NCI-H2196 treated with DMSO at 0.1 percent for 48 hours (cell line): Measurements from ENCODE around the gene FBXO31.

Source experiments
- DNase-seq: peaks from one replicate; lab custom pipeline; 2025; ENCODE audit not compliant: unreplicated experiment; lab: John Stamatoyannopoulos, UW

Gene FBXO31

DNA sequence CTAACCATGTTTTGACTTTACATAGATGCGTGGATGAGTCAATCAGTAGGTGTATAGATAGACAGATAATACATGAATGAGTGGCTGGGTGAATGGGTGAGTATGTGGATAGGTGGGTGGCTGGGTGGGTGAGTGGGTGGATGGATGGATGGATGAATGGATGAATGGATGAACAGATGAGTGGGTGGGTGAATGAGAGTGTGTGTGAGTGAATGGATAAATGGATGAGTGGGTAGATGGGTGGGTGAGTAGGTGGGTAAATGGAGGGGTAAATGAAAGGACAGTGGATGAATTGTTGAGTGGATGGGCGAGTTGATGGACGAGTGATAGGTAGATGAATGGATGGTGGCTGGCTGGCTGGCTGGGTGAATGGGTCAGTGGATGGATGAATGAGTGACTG lies 89.6 kb downstream of the FBXO31 start:
- no peak for DNase-seq

DNA sequence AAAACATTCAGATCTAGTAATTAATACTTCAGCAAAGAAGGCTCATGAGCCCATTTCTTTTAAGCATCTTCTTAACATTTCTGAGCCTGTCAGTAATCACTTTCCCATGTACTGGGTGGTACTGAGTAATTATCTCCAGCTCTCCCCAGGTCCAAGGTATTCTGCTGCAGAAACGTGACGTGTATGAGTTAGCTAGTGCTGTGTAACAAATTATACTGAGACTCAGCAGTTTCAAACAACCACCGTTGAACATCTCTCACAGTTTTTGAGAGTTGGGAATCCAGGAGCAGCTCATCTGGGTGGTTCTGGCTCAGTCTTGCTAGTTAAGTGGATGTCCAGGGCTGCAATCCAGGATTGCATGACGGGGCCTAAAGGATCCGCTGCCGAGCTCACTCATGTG lies 91.6 kb downstream of the FBXO31 start:
- DNase-seq = no peak

DNA sequence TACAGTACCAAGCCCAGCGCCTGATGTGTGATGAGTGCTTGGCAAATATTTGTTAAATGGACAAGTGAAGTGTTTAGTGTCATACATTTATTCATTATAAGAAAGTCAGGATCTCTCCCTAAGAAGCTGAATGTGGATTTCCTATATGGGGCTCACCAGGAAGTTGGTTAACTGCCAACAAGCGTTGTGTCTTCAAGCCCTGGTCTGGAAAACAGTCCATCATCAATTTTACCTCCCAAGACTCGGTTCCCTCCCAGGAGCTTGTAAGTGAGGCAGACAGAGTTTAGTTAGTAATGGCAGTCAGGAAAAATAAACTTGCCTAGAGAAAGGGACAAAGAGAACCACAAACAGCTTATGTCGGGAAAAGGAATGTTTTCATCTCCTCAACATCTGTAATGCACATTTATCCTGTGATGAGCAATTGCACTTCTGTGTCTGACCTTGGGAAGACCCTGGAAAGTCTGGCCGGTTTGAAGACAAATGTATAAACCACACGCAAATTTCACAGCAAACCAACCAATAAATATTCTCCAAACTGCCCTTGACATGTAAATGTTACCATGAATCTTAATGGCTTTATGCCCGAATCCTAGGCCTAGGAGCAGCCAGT lies 94.7 kb downstream of the FBXO31 start:
- DNase-seq = no peak

DNA sequence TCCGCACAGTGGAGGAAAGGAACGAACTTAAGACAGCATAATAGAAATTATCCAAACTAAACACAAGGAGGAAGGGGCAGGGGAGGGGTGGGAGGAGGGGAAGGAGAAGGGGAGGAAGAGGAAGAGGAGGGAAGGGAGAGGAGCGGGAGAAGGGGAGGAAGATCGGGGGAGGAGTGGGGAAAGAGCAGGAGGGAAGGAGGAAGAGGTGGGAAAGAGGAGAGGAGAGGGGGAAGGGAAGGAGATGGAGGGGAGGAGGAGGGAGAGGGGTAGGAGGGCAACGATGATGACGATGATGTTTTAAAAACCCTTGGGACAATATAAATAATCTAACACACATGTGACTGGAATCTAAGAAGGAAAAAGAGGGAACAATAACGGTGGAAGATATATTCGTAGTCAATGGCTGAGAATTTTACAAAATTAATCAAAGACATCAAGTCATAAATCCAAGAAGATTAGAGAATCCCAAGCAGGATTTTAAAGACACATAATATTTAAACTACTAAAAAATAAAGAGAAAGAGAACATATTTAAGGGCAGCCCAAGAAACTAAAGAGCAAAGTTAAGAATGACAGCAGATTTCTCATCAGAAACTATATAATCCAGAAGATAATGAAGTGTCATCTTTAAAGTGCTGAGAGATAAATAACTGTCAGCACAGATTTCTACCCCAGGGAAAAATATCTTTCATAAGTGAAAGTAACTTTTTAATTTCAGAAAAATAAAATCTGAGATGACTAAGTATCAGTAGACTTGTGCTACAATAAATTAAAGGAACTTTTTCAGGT lies 96.5 kb downstream of the FBXO31 start:
- no peak for DNase-seq

DNA sequence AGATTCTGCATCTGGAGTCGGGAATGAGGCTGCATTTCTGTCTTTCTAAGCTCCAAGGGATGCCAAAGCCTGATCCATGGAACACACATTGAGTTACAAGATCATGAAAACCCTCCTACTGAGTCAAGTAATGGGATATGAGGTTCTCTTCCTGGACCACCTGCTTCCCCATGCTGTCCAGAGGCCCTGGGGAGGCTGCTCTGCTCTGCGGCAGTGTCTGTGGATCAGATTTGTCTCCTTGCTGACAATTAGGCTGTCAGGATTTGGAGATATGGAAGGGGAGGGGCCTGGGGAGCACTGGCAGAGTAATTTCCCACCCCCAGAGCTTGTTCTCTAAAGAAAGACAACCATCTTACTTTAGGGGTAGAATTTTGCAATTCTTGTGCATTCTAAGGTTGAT lies 99.4 kb downstream of the FBXO31 start:
- DNase-seq = no peak

DNA sequence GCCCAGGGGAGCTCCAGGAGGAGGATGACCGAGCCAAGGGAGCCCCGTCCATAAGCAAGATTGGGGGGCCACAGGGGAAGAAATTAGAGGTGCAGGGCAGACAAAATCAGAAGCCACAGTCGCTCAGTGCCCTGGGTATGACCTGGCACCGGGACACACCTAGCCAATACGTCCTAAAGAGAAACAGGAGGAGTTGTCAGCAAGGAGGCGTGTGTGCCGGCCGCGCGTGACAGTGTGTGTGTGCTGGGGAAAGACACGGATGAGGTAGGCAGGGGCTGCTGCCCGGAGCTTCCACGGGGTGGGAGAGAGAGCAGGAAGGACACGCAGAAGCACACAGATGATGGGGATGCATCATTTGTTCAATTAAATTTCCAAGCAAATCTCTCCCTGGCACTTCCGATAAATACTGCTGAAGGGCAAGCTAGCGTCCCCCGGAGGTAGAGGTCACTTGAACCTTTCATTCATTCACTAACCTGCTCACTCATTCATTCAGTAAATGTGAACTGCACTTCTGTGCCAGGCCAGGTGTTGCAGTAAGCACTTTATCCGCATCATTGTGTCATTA lies 104.4 kb downstream of the FBXO31 start:
- no peak for DNase-seq

DNA sequence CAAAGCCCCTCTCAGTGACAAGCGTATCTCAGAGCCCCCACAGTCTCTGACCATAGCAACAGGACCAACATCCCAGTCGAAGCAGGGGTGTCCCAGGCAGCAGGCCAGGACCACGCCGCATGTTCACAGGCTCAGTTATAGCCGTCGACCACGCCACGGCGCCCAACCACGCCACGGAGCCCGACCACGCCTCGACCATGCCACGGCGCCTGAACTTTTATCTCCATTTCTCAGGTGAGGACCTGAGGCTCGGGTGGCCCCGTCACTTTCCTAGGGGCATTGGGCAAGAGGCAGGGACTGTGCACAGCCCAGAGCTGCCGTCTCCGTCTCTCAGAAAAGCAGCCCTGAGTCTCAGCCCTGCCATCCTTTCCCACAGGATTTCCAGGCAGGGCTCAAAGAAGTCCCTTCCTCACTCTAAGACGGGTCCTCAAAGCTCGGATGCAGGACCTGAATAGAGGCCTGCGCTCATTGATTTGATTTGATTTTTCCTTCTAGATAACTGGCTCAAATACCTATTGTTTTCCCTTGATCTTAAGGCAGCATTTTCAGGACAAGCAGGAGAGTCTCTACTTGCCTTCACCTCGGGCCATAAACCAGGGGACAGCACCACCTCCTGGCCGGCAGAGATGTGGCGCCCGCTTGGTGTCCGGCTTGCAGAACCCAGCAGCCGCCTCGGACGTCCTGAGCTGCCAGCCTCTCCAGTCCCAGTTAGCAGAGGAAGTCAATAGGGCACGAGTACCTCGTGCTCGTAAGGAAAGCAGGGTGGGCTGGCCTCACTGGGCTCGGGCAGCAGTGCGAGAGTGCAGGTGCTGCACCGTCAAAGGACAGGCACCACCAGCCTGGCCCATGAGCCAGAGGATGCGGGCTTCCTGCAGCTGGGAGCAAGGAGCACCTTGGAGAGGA lies 105.1 kb downstream of the FBXO31 start:
- peak; percentile 25 for DNase-seq
